Keratinocyte (primary cell): Measurements from ENCODE around the gene EFHB.

Experiments used
- CTCF ChIP-seq, 3 experiments: IDR thresholded peaks in 1 of 3; conservative IDR thresholded peaks in 1 of 3; optimal IDR thresholded peaks in 1 of 3; 2 replicates in 2 of 3; 3 replicates in 1 of 3; pipeline versions ENCODE3 to v1.5.1; 2011; ENCODE audit warnings: low read length in 3 of 3, mild to moderate bottlenecking in 3 of 3, moderate library complexity in 2 of 3, control low read depth in 1 of 3, inconsistent platforms in 1 of 3; ENCODE audit not compliant: insufficient read depth in 2 of 3; ENCODE audit errors: extremely low read depth in 1 of 3
- EZH2 ChIP-seq: IDR thresholded peaks from one replicate; pipeline ENCODE4 v1.6.1; 2012; ENCODE audit warnings: inconsistent platforms, mild to moderate bottlenecking, low read length, moderate library complexity

- no peak for TF ChIP-seq CTCF (optimal IDR thresholded peaks at IDR 0.05 in 1 of 3, IDR thresholded peaks at IDR 0.05 in 1 of 3, conservative IDR thresholded peaks at IDR 0.05 in 1 of 3; ENCODE audit: extremely low read depth in 1 of 3, insufficient read depth in 2 of 3, low read length in 3 of 3)
- TF ChIP-seq EZH2 = no peak
Measured at GRCh38 chr3:19907523-19907922, 26.5 kb downstream of the EFHB start.
